ENCODE measurements around the gene OPN1MW3.
"Not testable (repeated sequence)": the region's sequence is repeated elsewhere in the genome, so short reads cannot be mapped to it uniquely, and the experiment has no call there.

OPN1MW3 gene

GRCh38 chrX:154296731-154297130, 39.3 kb downstream of the OPN1MW3 start:
- DNase-seq = no peak

- DNase-seq = no peak
Measured at GRCh38 chrX:154298312-154298711, 40.9 kb downstream of the OPN1MW3 start.

- no peak for DNase-seq
Measured at GRCh38 chrX:154300816-154301215, 43.4 kb downstream of the OPN1MW3 start.

- not testable (repeated sequence) for DNase-seq
Measured at GRCh38 chrX:154302998-154303397, 45.6 kb downstream of the OPN1MW3 start.

- DNase-seq = no peak
Measured at GRCh38 chrX:154303476-154303875, 46.1 kb downstream of the OPN1MW3 start.

- DNase-seq = no peak
Measured at GRCh38 chrX:154304846-154305245, 47.5 kb downstream of the OPN1MW3 start.

- no peak for DNase-seq
Measured at GRCh38 chrX:154305541-154306205, 48.3 kb downstream of the OPN1MW3 start.

- no peak for DNase-seq
Measured at GRCh38 chrX:154307202-154307601, 49.8 kb downstream of the OPN1MW3 start.

GRCh38 chrX:154308108-154308946, 50.9 kb downstream of the OPN1MW3 start:
- peak; percentile 42 for DNase-seq

- DNase-seq = no peak
Measured at GRCh38 chrX:154309041-154309775, 51.8 kb downstream of the OPN1MW3 start.

GRCh38 chrX:154310616-154311536, 53.5 kb downstream of the OPN1MW3 start:
- DNase-seq = no peak

- no peak for DNase-seq
Measured at GRCh38 chrX:154312116-154312515, 54.7 kb downstream of the OPN1MW3 start.

GRCh38 chrX:154313147-154313546, 55.8 kb downstream of the OPN1MW3 start:
- DNase-seq = no peak

- no peak for DNase-seq
Measured at GRCh38 chrX:154315416-154315815, 58.0 kb downstream of the OPN1MW3 start.

GRCh38 chrX:154317391-154317995, 60.1 kb downstream of the OPN1MW3 start:
- DNase-seq = peak; percentile 29

- DNase-seq = no peak
Measured at GRCh38 chrX:154320406-154320805, 63.0 kb downstream of the OPN1MW3 start.

All from fibroblast of skin of back (primary cell).